Heart left ventricle (tissue), 16 donors: ENCODE measurements around the gene NFAT5. TPM values are rescaled to one million over a fixed set of nuclear protein-coding genes. Genes with fewer than 3 reads are reported as not detected.
A peak's percentile ranks its signal among the peaks of the same experiment; 100 is the strongest.
"Not testable (repeated sequence)": the region's sequence is repeated elsewhere in the genome, so short reads cannot be mapped to it uniquely, and the experiment has no call there.

ENCODE experiments used
- ATAC-seq, 4 donors: fragments of 200-7000 bp; cut with Tn5 transposase; one replicate each; pipeline ENCODE4 v1.9.1; 2020 to 2022; ENCODE audit warnings: moderate library complexity in 4 of 4, mild to moderate bottlenecking in 3 of 4, moderate number of reproducible peaks in 1 of 4
- DNase-seq, 5 donors: peaks; one replicate each; pipeline ENCODE4 v3.0.0-alpha.2; 2020
- H3K27ac ChIP-seq, 12 donors: fragments of 200-600 bp; sonication (generic) in 4 of 12; one replicate each; pipeline versions ENCODE4 v1.5.0 to v1.8.0; 2016 to 2022; ENCODE audit warnings: mild to moderate bottlenecking in 2 of 12
- H3K27me3 ChIP-seq, 9 donors: fragments of 200-600 bp; sonication (generic) in 2 of 9; one replicate each; pipeline versions ENCODE4 v1.5.1 to v1.8.0; 2016 to 2022; ENCODE audit warnings: mild to moderate bottlenecking in 3 of 9
- H3K36me3 ChIP-seq, 9 donors: fragments of 200-600 bp; sonication (generic) in 2 of 9; one replicate each; pipeline versions ENCODE4 v1.5.0 to v1.8.0; 2018 to 2022; ENCODE audit warnings: mild to moderate bottlenecking in 2 of 9
- H3K4me1 ChIP-seq, 12 donors: fragments of 200-600 bp; sonication (generic) in 4 of 12; one replicate each; pipeline versions ENCODE4 v1.5.0 to v1.8.0; 2016 to 2022; ENCODE audit warnings: mild to moderate bottlenecking in 3 of 12
- H3K4me3 ChIP-seq, 12 donors: fragments of 200-600 bp; sonication (generic) in 4 of 12; one replicate each; pipeline versions ENCODE4 v1.5.0 to v1.8.0; 2017 to 2022; ENCODE audit warnings: mild to moderate bottlenecking in 9 of 12, moderate library complexity in 4 of 12
- H3K9me3 ChIP-seq, 12 donors: fragments of 200-600 bp; sonication (generic) in 4 of 12; one replicate each; pipeline versions ENCODE4 v1.5.0 to v1.8.0; 2016 to 2022; ENCODE audit warnings: mild to moderate bottlenecking in 1 of 12
- POLR2A ChIP-seq, 2 donors: fragments of 450-650 bp; IDR thresholded peaks; one replicate each; pipeline ENCODE4 v1.6.1; 2017; ENCODE audit warnings: antibody characterized with exemption in 2 of 2, mild to moderate bottlenecking in 2 of 2, moderate library complexity in 2 of 2
- WGBS, 4 donors: extraction: QIAGEN DNeasy Blood & Tissue Kit in 2 of 4; methylation state at CpG; one replicate each; pipeline versions ENCODE4 v1.1.5 to v1.1.7; 2013 to 2018; 5-methylcytosine and 5-hydroxymethylcytosine counted together
- intact Hi-C, 10 donors: fragments of 100-400 bp; cut with DNase I; formaldehyde crosslinking; loops; one replicate each; pipeline versions ENCODE4 v1.11.1 to v1.14.2; 2022
- polyA plus RNA-seq, 2 donors: library from polyadenylated mRNA; stranded (reverse); fragments of 200-250 nt; gene quantifications; one replicate each; pipeline ENCODE4 v1.2.3, GENCODE V29; 2013
- total RNA-seq, 9 donors: library from RNA; depleted of rRNA in 2 of 9; stranded (reverse); fragments of >200 nt in 2 of 9; fragmentation: NEBNext Ultra II Directional in 3 of 9; extraction: Animal tissue kit (Norgen Biotek cat#: 25700) in 3 of 9; gene quantifications; one replicate each; pipeline versions ENCODE4 v1.1.0 to v1.2.4, GENCODE V29; 2016 to 2023
- TF ChIP-seq, protein P1 (sequence below), 12 donors: fragments of 200-600 bp; sonication (generic) in 4 of 12; IDR thresholded peaks; one replicate each; pipeline versions ENCODE4 v1.5.0 to v1.8.0; 2018 to 2022; ENCODE audit warnings: antibody characterized with exemption in 12 of 12, mild to moderate bottlenecking in 5 of 12
- donor health status: ischemic (EF 13 %, LVEDD 7.1; RV severe dilation, severe dysfunction).
- donor health status: healthy with polysubstance abuse.
- donor health status: DM: no; HTN: yes; CAD: no.
- donor health status: DM: no; HTN: no; CAD: no.
- donor health status: ischemic (EF 25% LVEDD 6.9; RV normal size, moderate dysfunction).
- donor health status: ischemic (EF 25% LVEDD 5.7; RV mildly dilated, moderate dysfunction).
- donor health status: healthy.
- donor health status: DM: yes; HTN: yes; CAD: no.
- donor health status: ischemic (EF 35%, LVEDD 5.7; RV mildly dilated, moderate dysfunction).
- donor health status: nonischemic (EF 11% LVEDD 7.7; RV severe dilation, severe dysfunction).
- donor health status: DM: yes; HTN: yes; CAD: no.
- donor health status: PGD.
- donor health status: ischemic (EF 29% LVEDD 5.4; RV normal size, mild dysfunction).
- donor health status: nonischemic (EF 23%, LVEDD 6.1; RV moderate dilation, normal function).

Gene NFAT5
- total and polyA plus RNA-seq, 11 donors: 4.9 to 30.5 (median 20.6) TPM

DNA sequence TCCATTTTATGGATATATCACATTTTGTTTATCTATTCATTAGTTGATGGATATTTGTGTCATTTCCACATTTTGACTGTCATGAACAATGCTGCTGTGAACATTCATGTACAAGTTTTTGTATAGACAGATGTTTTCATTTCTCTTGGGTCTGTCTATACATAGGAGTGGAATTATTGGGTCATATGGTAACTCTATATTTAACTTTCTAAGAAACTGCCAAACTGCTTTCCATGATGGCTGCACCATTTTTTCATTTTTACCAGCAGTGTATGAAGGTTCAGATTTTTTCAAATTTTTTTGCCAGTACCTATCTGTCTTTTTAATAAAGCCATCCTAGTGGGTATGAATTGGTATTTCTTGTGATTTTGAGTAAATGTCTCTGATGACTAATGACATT, 15.5 kb downstream of the NFAT5 start:
- Histone ChIP-seq H3K9me3 (peaks cover 0 to 9% (median 0%) of the 10 kb centered on the region in 12 donors), H3K4me3 (no peak overlapping the region), H3K36me3 (peaks cover 0 to 16% (median 3%) of the 10 kb centered on the region in 9 donors), H3K27me3 (no peaks in the 10 kb centered on the region), H3K4me1 (peaks cover 0 to 35% (median 8%) of the 10 kb centered on the region in 12 donors), H3K27ac (no peak overlapping the region)
- TF ChIP-seq, protein P1, sequence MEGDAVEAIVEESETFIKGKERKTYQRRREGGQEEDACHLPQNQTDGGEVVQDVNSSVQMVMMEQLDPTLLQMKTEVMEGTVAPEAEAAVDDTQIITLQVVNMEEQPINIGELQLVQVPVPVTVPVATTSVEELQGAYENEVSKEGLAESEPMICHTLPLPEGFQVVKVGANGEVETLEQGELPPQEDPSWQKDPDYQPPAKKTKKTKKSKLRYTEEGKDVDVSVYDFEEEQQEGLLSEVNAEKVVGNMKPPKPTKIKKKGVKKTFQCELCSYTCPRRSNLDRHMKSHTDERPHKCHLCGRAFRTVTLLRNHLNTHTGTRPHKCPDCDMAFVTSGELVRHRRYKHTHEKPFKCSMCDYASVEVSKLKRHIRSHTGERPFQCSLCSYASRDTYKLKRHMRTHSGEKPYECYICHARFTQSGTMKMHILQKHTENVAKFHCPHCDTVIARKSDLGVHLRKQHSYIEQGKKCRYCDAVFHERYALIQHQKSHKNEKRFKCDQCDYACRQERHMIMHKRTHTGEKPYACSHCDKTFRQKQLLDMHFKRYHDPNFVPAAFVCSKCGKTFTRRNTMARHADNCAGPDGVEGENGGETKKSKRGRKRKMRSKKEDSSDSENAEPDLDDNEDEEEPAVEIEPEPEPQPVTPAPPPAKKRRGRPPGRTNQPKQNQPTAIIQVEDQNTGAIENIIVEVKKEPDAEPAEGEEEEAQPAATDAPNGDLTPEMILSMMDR (IDR thresholded peaks at IDR 0.05): no peak
- no peak for TF ChIP-seq POLR2A (IDR thresholded peaks at IDR 0.05)
- DNase-seq (no peak), ATAC-seq (no peak)
- intact Hi-C loops: no loop called here

DNA sequence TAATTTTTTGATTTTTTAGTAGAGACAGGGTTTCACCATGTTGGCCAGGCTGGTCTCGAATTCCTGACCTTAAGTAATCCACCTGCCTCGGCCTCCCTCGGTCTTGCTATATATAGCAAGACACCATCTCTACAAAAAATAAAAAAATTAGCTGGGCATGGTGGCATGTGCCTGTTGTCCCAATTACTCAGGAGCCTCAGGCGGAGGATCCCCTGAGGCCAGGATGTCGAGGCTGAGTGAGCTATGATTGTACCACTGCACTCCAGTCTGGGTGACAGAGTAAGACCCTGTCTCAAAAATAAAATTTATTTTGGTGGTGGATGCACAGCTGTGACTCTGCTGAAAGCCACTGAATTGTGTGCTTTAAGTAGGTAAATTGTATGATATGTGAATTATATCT, 18.7 kb downstream of the NFAT5 start:
- H3K27me3 ChIP-seq, intact Hi-C loops, DNase-seq, H3K4me3 ChIP-seq, H3K9me3 ChIP-seq, H3K27ac ChIP-seq, ATAC-seq: not testable (repeated sequence)
- WGBS, 4 donors: 79 to 93% (median 86%) methylated on average over 5 of the region's 5 CpGs
- Histone ChIP-seq H3K36me3 (peaks cover 0 to 16% (median 0%) of the 10 kb centered on the region in 9 donors), H3K4me1 (peaks cover 0 to 17% (median 4%) of the 10 kb centered on the region in 12 donors)

DNA sequence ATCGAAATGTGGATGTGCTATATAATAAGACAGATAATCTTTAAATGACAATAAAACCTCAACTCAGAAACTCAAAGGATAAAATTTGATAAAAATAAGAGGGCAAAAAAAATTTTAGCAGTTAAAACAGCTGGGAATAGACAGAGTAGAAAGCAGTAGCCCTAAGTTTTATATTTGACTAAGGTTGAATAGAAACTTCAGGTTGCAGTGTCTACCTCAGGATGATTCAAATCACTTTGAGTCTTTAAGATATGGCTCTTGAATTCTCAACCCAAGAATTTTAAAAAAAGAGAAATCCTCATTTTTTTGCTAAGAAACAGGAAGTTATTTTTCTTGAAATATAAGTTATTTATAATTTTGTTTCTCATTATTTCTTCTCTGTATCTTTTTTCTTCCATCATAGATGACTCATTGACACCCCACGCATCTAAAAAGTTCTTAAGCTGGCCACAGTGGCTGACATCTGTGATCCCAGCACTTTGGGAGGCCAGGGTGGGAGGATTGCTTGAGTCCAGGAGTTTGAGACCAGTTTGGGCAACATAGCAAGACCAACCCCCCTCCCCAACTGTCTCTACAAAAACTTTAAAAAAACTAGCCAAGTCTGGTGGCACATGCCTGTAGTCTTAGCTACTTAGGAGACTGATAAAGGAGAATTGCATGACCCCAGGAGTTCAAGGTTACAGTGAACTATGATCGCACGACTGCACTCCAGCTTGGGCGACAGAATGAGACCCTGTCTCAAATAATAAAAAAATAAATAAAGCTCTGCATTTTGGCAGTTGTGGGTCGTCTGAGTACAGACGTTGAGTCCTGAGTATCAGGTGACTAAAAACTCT, 23.9 kb downstream of the NFAT5 start:
- no peak for DNase-seq
- H3K4me1 ChIP-seq: peaks cover 0 to 42% (median 8%) of the 10 kb centered on the region in 12 donors
- H3K27ac ChIP-seq: no peak overlapping the region
- H3K9me3 ChIP-seq: no peaks in the 10 kb centered on the region
- ATAC-seq: peak in 2 of 4 donors; percentile 18 to 31
- WGBS, 4 donors: 58 to 72% (median 60%) methylated on average over 7 of the region's 7 CpGs
- no peak overlapping the region for H3K4me3 ChIP-seq
- intact Hi-C loops: no loop called here
- H3K36me3 ChIP-seq: peaks cover 0 to 5% (median 0%) of the 10 kb centered on the region in 9 donors
- no peaks in the 10 kb centered on the region for H3K27me3 ChIP-seq
- no peak for TF ChIP-seq POLR2A (IDR thresholded peaks at IDR 0.05)
- TF ChIP-seq, protein P1 (IDR thresholded peaks at IDR 0.05): no peak

DNA sequence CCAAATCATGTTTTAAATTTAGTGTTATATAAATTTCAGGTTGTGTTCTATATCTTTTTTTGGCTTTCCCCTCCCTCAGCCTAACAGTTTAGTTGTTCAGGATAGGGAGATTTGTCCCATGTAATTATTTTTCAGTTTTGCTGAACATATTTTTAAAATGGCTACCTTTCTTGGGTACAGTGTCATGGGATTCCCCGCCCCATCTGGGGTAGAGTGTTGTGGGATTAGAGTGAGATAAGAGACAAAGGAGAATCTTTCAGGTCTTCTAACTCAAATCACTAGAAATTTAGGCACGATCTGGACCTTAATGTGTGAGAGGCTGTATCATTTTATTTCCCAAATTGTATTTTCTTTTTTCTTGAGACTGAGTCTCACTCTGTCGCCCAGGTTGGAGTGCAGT, 24.8 kb downstream of the NFAT5 start:
- no peak overlapping the region for H3K27ac ChIP-seq
- no peak for DNase-seq

More for the DNA sequence above, 24.8 kb downstream of the NFAT5 start:
- Histone ChIP-seq H3K4me3 (no peak overlapping the region), H3K36me3 (peaks cover 0 to 3% (median 0%) of the 10 kb centered on the region in 9 donors), H3K27me3 (no peaks in the 10 kb centered on the region), H3K9me3 (no peaks in the 10 kb centered on the region), H3K4me1 (peaks cover 0 to 51% (median 14%) of the 10 kb centered on the region in 12 donors)
- TF ChIP-seq, protein P1 (IDR thresholded peaks at IDR 0.05): no peak
- no peak for TF ChIP-seq POLR2A (IDR thresholded peaks at IDR 0.05)
- 90 to 99% (median 96%) methylated on average over 3 of the region's 3 CpGs for WGBS, 4 donors
- ATAC-seq: no peak
- intact Hi-C loops: no loop called here
